Measurements from ENCODE around the gene YAE1.

The YAE1 gene

GRCh38 chr7:39609113-39609934 lies 43.1 kb downstream of the YAE1 start:
- no peak for DNase-seq

- DNase-seq = no peak
Observed at GRCh38 chr7:39609935-39610263, 43.7 kb downstream of the YAE1 start.

GRCh38 chr7:39613577-39613976 lies 47.4 kb downstream of the YAE1 start:
- no peak for DNase-seq

- DNase-seq = no peak
Observed at GRCh38 chr7:39614299-39614698, 48.1 kb downstream of the YAE1 start.

- DNase-seq = no peak
Observed at GRCh38 chr7:39615350-39615975, 49.3 kb downstream of the YAE1 start.

- DNase-seq = no peak
Observed at GRCh38 chr7:39616138-39616537, 49.9 kb downstream of the YAE1 start.

- DNase-seq = no peak
Observed at GRCh38 chr7:39617005-39617404, 50.8 kb downstream of the YAE1 start.

GRCh38 chr7:39618868-39619267 lies 52.7 kb downstream of the YAE1 start:
- no peak for DNase-seq

- no peak for DNase-seq
Observed at GRCh38 chr7:39620486-39620885, 54.3 kb downstream of the YAE1 start.

- DNase-seq = no peak
Observed at GRCh38 chr7:39621261-39621660, 55.1 kb downstream of the YAE1 start.

- DNase-seq = peak; percentile 23
Observed at GRCh38 chr7:39621784-39622411, 55.7 kb downstream of the YAE1 start.
